GM18502 (cell line): ENCODE results near the gene IL17RE.

Source experiments
- ATAC-seq: cut with Tn5 transposase; IDR thresholded peaks from one replicate; pipeline ENCODE4 v1.9.1; 2021; ENCODE audit warnings: mild to moderate bottlenecking; ENCODE audit not compliant: unreplicated experiment, poor library complexity

IL17RE gene

GRCh38 chr3:9949115-9949514, 46.5 kb downstream of the IL17RE start:
- no peak for ATAC-seq

- ATAC-seq, result no peak
Measured at GRCh38 chr3:9949626-9950025, 47.0 kb downstream of the IL17RE start.

GRCh38 chr3:9951126-9951525, 48.5 kb downstream of the IL17RE start:
- ATAC-seq, result peak; percentile 51

GRCh38 chr3:9951598-9951961, 48.9 kb downstream of the IL17RE start:
- ATAC-seq, result peak; percentile 31

- ATAC-seq, result peak; percentile 79
Measured at GRCh38 chr3:9951962-9952805, 49.5 kb downstream of the IL17RE start, which contains the start of gene PRRT3. Gene PRRT3 (minus strand): TSS chr3:9952408. CDS start chr3:9950115, 2,293 bp downstream.

- ATAC-seq, result no peak
Measured at GRCh38 chr3:9955067-9955502, 52.4 kb downstream of the IL17RE start.

GRCh38 chr3:9955611-9956352, 53.1 kb downstream of the IL17RE start:
- ATAC-seq, result no peak

- ATAC-seq, result no peak
Measured at GRCh38 chr3:9957214-9957613, 54.6 kb downstream of the IL17RE start.

- ATAC-seq, result no peak
Measured at GRCh38 chr3:9965200-9965875, 62.7 kb downstream of the IL17RE start.
